ENCODE measurements around the gene SRRM2.

The SRRM2 gene

GRCh38 chr16:2752035-2752849 is at the start of gene SRRM2:
Gene SRRM2, plus strand, starts transcription at chr16:2752638. Its CDS starts 3,727 bp downstream, at chr16:2756365.
- peak; percentile 94 for DNase-seq
- peak; percentile 94 for ATAC-seq

- DNase-seq: no peak
- ATAC-seq: no peak
Observed at GRCh38 chr16:2702871-2703745, 49.3 kb upstream of the SRRM2 start.

GRCh38 chr16:2704166-2704982 is 48.1 kb upstream of the SRRM2 start:
- DNase-seq (no peak), ATAC-seq (no peak)

- DNase-seq (no peak), ATAC-seq (no peak)
Observed at GRCh38 chr16:2704983-2705275, 47.5 kb upstream of the SRRM2 start.

- ATAC-seq (no peak), DNase-seq (no peak)
Observed at GRCh38 chr16:2705351-2705750, 47.1 kb upstream of the SRRM2 start.

- no peak for DNase-seq
- no peak for ATAC-seq
Observed at GRCh38 chr16:2706085-2706484, 46.4 kb upstream of the SRRM2 start.

GRCh38 chr16:2706611-2707311 is 45.7 kb upstream of the SRRM2 start:
- ATAC-seq (no peak), DNase-seq (no peak)

- ATAC-seq: no peak
- no peak for DNase-seq
Observed at GRCh38 chr16:2707368-2708289, 44.8 kb upstream of the SRRM2 start.

- DNase-seq (no peak), ATAC-seq (no peak)
Observed at GRCh38 chr16:2708290-2708639, 44.2 kb upstream of the SRRM2 start.

GRCh38 chr16:2708955-2709587 is 43.4 kb upstream of the SRRM2 start:
- DNase-seq: no peak
- no peak for ATAC-seq

- no peak for DNase-seq
- no peak for ATAC-seq
Observed at GRCh38 chr16:2709588-2709984, 42.9 kb upstream of the SRRM2 start.

GRCh38 chr16:2710021-2710710 is 42.3 kb upstream of the SRRM2 start:
- ATAC-seq: peak; percentile 14
- no peak for DNase-seq

- ATAC-seq: no peak
- DNase-seq: no peak
Observed at GRCh38 chr16:2710711-2711231, 41.7 kb upstream of the SRRM2 start.

- DNase-seq: no peak
- ATAC-seq: no peak
Observed at GRCh38 chr16:2711370-2712062, 40.9 kb upstream of the SRRM2 start.

GRCh38 chr16:2712063-2712441 is 40.4 kb upstream of the SRRM2 start:
- ATAC-seq (no peak), DNase-seq (no peak)

GRCh38 chr16:2712546-2712945 is 39.9 kb upstream of the SRRM2 start:
- ATAC-seq: no peak
- DNase-seq: no peak

- DNase-seq (no peak), ATAC-seq (no peak)
Observed at GRCh38 chr16:2713523-2713922, 38.9 kb upstream of the SRRM2 start.

GRCh38 chr16:2713985-2714774 is 38.3 kb upstream of the SRRM2 start:
- DNase-seq (no peak), ATAC-seq (no peak)
